AG09319 (cell line): Measurements from ENCODE around the gene PDIA3.
"Not testable (repeated sequence)": the region's sequence is repeated elsewhere in the genome, so short reads cannot be mapped to it uniquely, and the experiment has no call there.

Experiments used
- DNase-seq: peaks from one replicate; pipeline ENCODE4 v3.0.0-alpha.2; 2010; ENCODE audit warnings: low read depth; ENCODE audit errors: extremely low read depth
- CTCF ChIP-seq: IDR thresholded peaks from 2 replicates; pipeline ENCODE4 v1.5.1; 2011; ENCODE audit warnings: low read depth, mild to moderate bottlenecking, inconsistent platforms, low read length, moderate library complexity

The PDIA3 gene

GRCh38 chr15:43808960-43809678 lies 62.9 kb downstream of the PDIA3 start:
- no peak for DNase-seq
- TF ChIP-seq CTCF = no peak

GRCh38 chr15:43815064-43815463 lies 68.8 kb downstream of the PDIA3 start:
- not testable (repeated sequence) for DNase-seq

- DNase-seq = no peak
- TF ChIP-seq CTCF = no peak
Observed at GRCh38 chr15:43821505-43821904, 75.3 kb downstream of the PDIA3 start.
